GM19240 (cell line): Measurements from ENCODE around the gene SPI1.

ENCODE experiments used
- DNase-seq: peaks from one replicate; pipeline ENCODE4 v3.0.0; 2011; ENCODE audit warnings: low spot score; ENCODE audit not compliant: insufficient read length

The SPI1 gene

DNA sequence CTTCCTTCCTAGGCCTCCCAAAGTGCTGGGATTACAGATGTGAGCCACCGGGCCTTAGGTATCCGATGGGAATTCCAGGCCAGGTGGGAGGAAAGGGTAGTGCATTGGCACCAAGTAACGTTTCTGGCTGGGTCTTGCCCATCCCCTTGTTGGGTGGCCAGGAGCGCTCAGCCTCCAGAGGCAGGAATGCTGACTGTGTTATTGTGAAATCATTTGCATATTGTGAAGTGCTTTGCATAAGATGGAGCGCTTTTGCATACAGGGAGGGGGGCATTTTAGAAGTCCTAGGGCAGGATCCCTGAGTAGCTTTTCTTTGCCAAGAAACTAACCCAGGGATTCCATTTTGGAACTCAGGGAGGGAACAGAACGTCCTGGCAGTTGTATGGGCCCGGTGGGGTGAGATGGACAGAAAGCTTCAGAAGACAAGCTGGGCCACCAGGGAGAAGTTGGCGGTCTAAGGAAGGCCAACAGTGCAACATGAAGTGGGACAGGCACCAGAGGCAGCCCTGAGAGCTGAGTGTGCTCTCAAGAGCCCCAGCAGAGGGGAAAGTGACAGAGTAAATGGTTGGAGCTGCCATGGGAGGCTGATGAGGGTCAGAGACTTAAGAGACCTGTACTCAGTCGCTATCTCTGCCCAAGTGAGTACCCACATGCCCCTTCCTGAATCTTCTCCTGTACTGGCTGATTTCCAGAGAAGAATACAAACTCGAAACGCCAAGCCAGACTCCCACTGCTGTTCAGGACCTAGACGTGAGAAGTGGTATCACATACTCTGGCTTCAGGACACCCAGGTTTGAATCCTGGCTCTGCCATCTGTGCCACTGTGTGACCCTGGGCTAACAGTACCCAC, 28.8 kb upstream of the SPI1 start:
- DNase-seq = no peak

DNA sequence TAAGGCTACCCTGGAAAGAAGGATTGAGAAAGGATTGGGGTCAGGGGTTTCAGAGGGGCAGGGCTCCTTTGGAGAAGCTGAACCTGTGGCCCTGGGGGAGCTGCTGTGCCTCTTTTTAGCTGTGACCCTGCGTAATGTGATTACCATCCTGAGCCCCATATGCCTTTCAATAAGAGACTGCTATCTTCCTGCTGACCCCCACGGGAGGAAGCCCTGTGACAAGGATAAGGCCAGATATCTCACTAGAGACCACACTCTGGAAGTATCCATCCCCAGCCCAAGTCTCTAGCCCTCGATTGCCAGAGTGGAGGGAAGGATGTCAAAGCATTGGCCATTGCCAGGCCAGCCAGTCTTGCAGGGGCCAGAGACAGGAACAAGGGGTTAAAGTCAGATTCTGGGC, 25.2 kb upstream of the SPI1 start:
- DNase-seq = no peak

DNA sequence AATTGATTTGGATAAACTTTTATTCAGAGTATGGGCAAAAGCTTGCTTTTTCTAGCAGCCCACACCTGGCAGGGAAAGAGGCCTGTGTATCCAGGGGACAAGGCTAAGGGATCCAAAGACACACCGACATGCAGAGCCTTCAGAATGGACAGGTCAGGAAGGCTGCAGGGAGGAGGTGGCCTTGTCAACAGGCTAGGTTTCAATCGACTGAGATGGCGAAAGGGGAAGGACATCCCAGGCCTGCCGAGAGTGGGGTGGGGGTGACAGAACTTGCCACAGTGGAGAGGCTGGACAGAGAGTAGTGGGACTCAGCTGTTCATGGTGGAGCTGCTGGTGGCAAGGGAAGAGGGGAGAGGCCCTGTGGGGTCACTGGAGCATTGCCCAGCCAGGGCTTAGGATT, 24.8 kb upstream of the SPI1 start:
- no peak for DNase-seq

DNA sequence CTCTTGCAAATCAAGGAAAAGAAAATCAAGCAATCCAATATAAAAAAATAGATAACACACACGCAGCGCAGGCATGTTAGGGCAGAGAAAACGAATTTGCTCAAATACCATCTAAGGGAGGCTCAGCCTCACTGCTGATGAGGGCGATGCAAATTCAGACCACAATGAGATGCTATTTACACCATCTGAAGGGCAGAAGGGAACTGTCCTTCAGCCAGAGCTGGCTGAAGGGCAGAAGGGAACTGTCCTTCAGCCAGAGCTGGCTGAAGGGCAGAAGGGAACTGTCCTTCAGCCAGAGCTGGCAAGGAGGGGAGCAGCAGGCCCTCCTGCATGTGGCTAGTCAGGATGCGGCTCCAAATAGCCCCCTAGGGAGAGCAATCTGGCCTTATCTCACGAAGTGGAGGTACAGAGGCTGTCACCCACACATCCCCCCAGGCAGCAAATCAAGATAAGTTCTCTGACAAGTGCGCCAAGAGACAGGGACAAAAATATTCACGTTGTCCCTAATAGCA, 22.5 kb upstream of the SPI1 start:
- no peak for DNase-seq

DNA sequence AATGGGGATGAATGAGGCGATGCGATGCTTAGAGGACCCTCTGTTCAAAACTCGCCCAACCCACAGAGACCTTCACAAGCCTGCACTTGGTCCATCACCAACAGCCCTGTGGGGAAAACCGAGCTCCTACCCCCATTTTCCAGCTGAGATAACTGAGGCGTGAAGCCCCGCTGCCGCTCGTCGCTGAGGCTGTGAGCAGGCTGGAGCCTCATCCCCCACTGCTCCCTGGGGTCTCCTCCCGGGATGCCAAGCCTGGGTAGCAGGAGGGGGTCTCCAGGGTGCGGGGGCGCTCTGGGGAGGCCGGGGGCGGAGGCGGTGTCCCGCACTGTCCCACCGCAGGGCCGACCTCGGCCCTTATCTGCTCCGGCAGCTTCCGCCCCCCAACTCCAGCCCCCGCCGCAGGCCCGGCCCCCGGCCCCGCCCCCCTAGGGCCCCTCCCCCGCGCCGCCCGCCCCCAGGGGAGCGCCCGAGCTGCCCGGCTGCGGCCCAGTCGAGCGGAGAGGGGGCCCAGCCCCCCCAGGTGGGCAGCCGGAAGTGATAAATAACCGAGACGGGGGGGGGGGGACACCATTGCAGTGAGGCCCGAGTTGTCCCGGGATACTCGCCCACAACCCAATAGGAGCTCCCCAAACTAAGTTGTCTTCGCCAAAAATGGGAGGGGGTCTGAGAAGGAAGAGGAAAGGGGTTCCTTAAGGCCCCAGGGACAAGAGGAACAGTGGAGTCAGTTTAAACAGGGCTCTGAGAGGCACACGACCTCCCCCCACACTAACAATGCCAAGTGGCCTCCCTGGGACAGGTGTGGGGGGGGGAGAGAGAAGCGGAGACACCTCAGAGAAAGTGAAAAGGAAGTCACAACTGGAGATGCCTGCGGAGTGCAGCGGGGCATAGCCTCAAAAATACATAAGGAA, 21.8 kb upstream of the SPI1 start:
- no peak for DNase-seq

DNA sequence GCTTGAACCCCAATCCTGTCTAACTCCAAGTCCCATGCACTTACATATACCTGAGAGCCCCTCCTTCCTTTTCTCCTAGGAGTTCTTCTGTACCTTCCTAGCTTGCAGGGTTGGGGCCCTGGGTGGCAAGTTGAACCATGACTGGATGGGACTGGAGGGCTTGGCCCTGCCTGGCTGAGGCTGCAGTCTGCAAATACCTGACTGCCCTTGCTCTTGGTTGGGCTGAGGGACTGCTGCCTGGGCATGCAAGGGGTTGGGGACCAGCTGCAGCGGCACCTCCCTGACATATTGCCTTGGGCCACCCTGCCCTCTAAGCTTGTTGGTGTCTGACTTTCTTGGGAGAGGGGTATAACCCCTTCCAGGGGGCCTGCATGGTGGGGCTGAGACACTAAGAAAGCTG, 20.2 kb upstream of the SPI1 start:
- DNase-seq = no peak

DNA sequence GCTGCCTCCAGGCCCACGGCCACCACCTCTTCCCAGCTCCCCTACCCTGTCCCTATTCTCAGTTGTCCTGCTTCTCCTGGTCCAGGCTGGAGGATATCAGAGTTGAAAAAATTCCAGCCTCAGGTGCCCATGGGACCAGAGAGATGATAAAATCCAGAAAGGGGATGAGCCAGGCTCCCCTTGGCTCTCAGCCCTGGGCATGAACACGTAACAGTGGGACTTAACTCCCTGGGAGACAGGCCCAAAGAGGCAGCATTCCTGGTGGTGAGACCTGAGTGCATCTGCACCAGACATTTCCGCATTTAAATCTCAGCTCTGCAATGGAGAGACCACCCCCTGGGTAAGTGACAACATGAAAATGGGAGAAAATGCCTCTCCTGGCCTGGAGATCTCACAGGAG, 19.7 kb upstream of the SPI1 start:
- no peak for DNase-seq

DNA sequence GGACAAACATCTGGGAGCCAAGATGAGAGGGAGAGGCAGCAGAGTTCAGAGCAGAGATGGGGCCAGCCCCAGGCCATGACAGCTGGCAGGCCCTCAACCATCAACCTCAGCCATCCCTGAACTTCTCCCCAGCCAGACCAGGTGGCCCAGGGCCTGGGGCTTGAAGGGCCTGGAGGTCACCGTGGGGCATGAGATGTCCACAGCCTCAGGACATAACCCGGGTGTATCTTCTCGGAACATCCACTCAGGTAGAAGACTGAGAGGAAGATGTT, 17.6 kb upstream of the SPI1 start:
- DNase-seq = no peak

DNA sequence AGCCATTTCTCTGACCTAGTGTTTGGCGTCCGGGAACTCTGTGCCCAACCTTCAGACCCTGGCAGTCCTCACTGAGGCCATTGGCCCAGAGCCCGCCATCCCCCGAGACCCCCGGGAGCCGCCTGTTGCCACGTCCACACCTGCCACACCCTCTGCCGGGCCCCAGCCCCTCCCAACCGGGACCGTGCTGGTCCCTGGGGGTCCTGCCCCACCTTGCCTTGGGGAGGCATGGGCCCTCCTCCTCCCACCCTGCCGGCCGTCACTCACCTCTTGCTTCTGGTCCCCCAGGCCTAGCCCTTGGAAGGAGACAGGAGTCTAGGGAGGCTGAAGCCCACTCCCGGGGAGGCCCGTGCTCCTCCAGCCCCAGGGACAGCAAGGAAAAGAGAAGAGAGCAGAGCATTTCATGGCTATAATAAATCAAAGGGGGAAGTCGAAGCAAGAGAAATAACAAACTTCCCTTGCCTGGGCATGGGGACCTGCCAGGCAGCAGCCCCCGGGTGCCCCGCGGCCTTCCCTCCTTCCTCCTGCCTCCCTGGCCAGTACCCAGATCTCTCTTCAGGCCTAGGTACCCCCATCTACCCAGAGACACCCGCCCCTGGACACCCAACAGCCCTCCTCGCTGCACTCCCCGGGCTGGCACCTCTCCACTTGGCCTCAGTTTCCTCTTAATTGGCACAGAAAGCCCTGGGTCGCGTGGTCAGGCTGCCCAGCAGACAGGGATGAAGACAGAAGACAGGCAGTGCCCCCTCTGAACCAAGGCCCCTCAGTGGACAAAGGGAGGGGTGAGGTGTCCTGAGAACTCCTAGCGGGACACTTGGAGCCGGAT, 17.1 kb upstream of the SPI1 start:
- DNase-seq = no peak

DNA sequence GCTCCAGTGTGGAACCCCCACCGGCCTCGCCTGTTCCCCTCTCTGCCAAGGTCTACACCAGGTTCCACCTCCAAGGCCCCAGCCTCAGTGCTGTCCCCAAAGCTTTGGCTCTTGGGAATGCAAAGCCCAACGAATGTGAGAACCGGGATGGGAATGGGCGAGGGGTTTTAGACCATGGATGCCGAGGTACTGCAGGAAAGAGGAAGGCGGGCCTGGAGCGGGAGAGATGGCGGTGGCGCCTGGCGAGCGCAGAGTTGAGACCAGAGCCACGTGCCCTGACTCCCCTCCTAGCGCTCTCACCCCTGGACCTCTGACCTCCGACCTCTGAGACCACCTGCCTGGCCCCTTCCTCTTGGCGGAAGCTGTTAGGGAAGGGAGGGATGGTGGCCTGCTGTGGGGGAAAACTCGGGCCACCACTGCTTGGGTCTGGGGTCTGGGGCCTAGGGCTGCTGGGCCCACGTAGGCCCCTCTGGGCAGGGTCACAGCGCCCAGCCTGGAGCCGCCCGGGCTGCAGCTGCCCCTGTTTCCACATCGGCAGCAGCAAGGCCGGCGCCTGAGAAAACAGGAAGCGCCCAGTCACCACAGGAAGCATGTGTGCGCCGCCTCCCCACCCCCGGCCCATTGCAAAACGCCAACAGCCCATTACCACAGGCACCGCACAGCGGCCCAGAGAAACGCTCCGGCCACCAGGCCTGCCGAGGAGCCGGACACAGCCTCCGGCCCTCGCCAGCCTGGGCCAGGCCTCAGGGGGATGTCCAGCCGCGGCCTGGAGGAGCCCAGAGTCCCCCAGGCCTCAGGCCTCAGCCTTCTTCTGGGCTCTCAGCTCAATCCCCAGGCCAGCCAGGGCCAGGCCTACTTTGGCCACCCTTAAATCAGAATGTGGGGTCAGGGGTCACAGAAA, 16.2 kb upstream of the SPI1 start:
- DNase-seq = peak; percentile 81

DNA sequence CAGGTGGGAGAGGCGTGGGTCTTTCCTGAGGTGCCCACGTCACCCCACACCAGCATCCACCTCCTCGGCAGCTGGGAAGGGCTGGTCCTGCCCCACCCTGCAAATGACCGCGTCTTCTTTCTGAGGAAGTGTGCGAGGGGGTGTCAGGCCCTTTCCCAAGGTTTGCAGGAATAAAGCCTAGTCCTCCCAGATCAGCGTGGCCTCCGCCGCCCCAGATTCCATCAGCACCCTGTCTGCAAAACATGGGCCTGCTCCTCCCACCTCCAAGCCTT, 15.6 kb upstream of the SPI1 start:
- no peak for DNase-seq

DNA sequence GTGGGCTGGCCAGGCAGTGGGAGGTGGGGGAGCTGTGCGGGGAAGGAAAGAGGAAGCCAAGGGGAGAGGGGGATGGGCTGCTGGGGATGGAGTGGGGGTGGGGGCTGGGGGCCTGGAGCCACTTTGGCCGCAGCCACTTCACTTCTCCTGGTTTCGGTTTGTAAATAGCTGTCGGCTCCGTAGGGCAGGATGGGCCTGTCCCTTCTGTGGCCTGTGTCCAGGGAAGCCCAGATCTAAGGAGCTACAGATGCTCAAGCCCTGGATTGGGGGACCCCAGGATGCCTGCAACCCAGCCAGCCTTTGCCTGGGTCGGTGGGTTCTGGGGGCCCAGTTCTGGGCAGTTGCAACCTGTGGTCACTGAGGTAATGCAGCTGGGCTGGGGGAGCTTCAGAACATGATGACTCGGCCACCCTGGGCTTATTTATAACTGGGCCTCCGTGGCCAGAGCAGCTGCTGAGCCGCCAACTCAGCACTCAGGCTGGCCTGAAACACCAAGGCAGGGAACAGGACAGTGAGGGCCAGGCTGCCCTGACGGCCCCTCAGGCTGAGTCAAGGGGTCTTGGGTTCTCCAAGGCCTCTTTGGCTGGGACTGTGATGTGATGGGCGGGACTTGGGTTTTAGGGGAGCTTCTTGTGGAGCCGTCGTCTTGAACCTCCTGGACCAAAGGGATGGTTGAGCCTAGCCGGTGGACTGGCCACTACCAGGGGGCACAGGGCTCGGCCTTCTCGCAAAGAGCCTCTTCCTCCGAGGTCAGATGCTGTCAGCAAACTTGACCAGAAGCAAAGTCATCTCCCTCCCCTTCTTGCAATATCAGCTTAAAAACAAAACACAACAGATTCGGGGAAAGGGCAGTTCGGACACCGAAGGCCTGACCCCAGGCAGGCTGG, 15.1 kb upstream of the SPI1 start:
- DNase-seq = no peak

DNA sequence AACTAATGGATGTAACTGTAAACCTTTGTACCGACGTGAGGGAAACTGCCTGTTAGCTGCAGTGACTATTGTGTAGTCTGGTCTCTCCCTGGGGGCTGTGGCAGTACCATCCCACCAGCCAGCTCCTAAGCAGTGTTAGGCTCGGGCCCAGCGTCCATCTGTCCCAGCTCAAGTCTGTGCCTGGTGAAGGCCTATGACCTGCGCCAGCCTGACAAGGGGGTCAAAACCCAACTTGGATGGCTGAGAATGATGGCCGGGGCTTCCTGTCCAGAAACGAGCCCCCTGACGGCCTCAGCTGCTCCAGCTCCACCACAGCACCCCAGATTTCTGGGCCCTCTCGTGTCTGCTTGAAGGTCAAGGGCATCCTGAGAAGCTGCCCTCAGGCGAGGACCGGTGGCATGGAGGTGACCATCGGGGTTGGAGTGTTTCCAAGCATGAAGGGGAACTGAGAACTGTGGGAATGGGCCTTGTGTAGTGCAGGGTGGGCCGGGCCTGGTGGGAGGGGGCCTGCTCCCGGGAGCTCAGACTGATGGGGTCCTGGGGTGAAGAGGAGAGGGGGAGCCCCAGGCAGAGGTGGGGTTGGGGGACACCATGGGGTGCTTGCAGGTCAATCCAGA, 14.3 kb upstream of the SPI1 start:
- DNase-seq = no peak

DNA sequence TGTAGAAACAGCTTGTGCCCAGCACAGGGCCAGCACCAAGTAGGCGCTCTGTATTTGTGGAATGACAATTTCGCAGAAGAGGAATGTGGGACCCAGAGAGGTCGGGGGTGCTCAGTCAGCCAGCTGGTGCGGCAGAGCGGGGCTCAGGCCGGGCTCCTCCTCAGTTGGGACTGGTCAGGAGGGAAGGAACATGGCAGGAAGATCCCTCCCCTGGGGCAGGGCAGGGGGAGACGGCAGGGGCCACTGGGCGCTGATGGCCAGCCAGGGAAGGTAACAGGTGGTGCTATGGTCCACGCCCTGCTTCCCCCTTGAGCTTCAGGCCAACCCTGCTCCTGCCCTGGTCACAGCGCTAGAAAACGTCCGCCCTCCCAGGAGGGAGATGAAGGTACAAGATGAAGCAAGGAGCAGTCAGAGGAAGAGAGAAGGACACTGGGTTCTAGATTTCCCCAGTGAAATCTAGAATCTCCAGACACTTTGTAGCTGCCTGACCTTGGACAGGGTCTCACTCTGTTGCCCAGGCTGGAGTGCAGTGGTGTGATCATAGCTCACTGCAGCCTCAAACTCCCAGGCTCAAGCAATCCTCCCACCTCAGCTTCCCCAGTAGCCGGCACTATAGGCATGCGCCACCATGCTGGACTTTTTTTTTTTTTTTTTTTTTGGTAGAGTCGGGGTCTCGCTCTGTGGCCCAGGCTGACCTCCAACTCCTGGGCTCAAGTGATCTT, 13.5 kb upstream of the SPI1 start:
- DNase-seq = no peak

DNA sequence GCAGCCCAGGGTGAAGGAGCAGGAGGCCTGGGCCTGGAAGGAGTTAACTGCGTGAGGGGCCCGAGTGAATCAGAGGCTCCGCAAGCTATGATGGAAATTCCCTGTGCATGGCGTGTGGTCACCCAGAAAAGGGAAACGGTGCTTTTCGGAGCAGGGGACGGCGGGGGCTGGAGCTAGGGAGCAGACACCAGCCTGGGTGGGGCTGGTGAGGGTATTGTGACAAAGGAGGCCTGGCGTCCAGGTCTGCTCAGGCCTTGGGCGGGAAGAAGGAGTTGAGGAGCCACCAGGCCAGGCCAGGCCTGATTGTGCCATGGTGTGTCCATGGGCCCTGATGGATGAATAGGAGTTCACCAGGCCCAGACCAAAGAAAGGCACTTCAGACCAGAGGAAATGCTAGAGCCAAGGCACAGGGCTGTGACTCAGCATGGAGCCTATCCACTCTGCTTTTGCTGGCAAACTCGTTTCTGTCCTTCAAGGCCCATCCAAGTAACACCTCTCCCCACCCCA, 12.8 kb upstream of the SPI1 start:
- DNase-seq = no peak

DNA sequence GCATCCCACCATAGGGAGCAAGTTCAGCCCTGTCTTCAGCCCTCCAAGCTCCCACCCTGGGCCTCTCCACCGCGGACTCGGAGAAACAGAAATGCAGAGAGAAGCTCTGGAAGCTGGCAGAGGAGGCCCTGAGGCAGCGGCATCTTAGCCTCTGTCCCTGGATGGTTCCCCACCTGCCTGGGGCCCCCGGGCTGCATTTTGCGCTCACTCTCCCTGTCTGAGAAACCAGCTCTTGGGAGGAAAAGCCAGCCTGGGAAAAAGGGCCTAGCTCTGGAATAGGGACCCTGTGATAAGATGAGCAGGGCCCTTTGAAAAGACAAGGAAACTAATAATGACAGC, 12.0 kb upstream of the SPI1 start:
- no peak for DNase-seq

DNA sequence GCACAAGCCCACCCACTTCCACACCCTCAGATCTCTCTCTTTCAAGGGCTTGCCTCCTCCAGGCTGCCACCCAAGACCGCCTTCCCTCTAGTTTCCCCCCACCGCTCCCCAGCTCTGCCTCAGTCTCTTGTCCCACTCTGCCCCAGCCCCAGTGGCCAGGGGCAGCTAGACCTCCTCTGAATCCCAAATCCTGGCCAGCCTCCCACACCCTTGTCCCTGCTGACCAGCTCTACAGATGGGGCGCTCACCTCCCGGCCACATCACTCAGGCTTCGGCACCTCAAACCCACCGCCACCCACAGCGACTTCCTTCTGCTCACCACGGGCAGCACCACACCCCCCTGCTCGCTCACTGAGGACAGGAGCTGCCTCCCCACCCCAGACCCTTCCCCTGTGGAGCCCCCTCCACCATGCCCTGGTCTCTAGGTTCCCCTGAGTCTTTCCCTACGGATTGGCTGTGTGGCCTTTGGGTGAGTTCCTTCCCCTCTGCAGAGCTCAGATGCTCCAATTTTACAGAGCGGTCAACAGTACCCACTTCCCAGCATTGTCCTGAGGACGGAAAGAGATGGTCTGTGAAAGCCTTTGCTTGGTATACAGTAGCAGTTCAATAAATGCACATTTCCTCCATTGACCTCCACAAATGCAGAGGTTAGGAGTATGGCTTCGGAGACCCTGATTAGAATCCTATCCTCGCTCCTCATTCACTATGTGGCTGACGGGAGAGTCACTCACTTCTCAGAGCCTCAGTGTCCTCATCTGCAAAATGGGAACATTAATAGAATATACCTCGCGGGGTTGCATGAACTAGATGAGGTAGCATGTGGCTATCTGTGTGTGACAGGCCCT, 11.5 kb upstream of the SPI1 start:
- DNase-seq = no peak
